Lung (tissue), 12 donors: ENCODE results near the gene TRMT44. TPM values are rescaled to one million over a fixed set of nuclear protein-coding genes. Genes with fewer than 3 reads are reported as not detected.

Source experiments
- ATAC-seq: fragments of 200-7000 bp; cut with Tn5 transposase; one replicate; pipeline ENCODE4 v1.9.1; 2020; ENCODE audit warnings: moderate number of reproducible peaks; ENCODE audit not compliant: insufficient read depth, low FRiP score
- DNase-seq, 3 donors: peaks; one replicate each; pipeline ENCODE4 v3.0.0-alpha.2; 2013 to 2017
- H3K27ac ChIP-seq, 2 donors: one replicate each; pipeline ENCODE4 v1.5.1; 2013; ENCODE audit warnings: mild to moderate bottlenecking in 2 of 2, moderate library complexity in 2 of 2, control low read depth in 1 of 2, inconsistent platforms in 1 of 2, low read depth in 1 of 2, low read length in 1 of 2
- H3K27me3 ChIP-seq, 3 donors: one replicate each; pipeline ENCODE4 v1.5.1; 2013; ENCODE audit warnings: low read length in 2 of 3; ENCODE audit not compliant: control insufficient read depth in 3 of 3, insufficient read depth in 3 of 3
- H3K36me3 ChIP-seq, 4 donors: one replicate each; pipeline ENCODE4 v1.5.1; 2013; ENCODE audit warnings: low read length in 4 of 4, mild to moderate bottlenecking in 1 of 4, moderate library complexity in 1 of 4; ENCODE audit not compliant: control insufficient read depth in 4 of 4, insufficient read depth in 4 of 4
- H3K4me1 ChIP-seq, 5 donors: one replicate each; pipeline ENCODE4 v1.5.1; 2013; ENCODE audit warnings: low read length in 5 of 5, mild to moderate bottlenecking in 2 of 5, moderate library complexity in 1 of 5; ENCODE audit not compliant: control insufficient read depth in 5 of 5, insufficient read depth in 5 of 5
- H3K4me3 ChIP-seq: one replicate; pipeline ENCODE4 v1.5.1; 2013; ENCODE audit warnings: mild to moderate bottlenecking, control low read depth, moderate library complexity
- H3K9ac ChIP-seq, 2 donors: one replicate each; pipeline ENCODE4 v1.5.1; 2013; ENCODE audit warnings: low read length in 2 of 2, control low read depth in 1 of 2; ENCODE audit not compliant: insufficient read depth in 1 of 2
- H3K9me3 ChIP-seq, 4 donors: one replicate each; pipeline ENCODE4 v1.5.1; 2013; ENCODE audit warnings: low read length in 3 of 4, mild to moderate bottlenecking in 1 of 4, moderate library complexity in 1 of 4; ENCODE audit not compliant: control insufficient read depth in 4 of 4, insufficient read depth in 3 of 4
- CTCF ChIP-seq: IDR thresholded peaks from 2 replicates; pipeline ENCODE4 v1.5.1; 2012; ENCODE audit warnings: mild to moderate bottlenecking; ENCODE audit errors: control extremely low read depth, extremely low read depth
- WGBS, 2 donors: extraction: QIAGEN DNeasy Blood & Tissue Kit; methylation state at CpG; one replicate each; pipeline ENCODE4 v1.1.7; 2013; 5-methylcytosine and 5-hydroxymethylcytosine counted together
- polyA plus RNA-seq, 2 donors: library from polyadenylated mRNA; stranded (reverse); fragments of 200-250 nt; gene quantifications; one replicate each; pipeline ENCODE4 v1.2.1, GENCODE V29; 2013
- total RNA-seq, 2 donors: library from RNA; depleted of rRNA in 1 of 2; stranded (reverse); fragments of >200 nt in 1 of 2; gene quantifications; one replicate each; pipeline ENCODE4 v1.2.1, GENCODE V29; 2014 to 2021
- donor health status: control.
- donor health status: control.
- donor health status: Bipolar disorder and iron deficiency.
- donor health status: healthy.
- donor health status: DM: yes; HTN: yes; CAD: no.

TRMT44 gene
- total and polyA plus RNA-seq, 4 donors, result 7.3 to 24.8 (median 15.0) TPM

- peaks cover 5 to 45% (median 14%) of the 10 kb centered on the region in 5 donors for H3K4me1 ChIP-seq
- ATAC-seq (no peak), DNase-seq (no peak)
- WGBS, 2 donors, result 49 to 64% methylated on average over 17 of the region's 17 CpGs
- no peaks in the 10 kb centered on the region for H3K27me3 ChIP-seq
- peak overlapping the region; percentile 67 to 78 for H3K9ac ChIP-seq
- no peak overlapping the region for H3K27ac ChIP-seq
- peaks cover 0 to 5% (median 3%) of the 10 kb centered on the region in 4 donors for H3K36me3 ChIP-seq
- TF ChIP-seq CTCF, result no peak
- H3K9me3 ChIP-seq, result no peaks in the 10 kb centered on the region
- H3K4me3 ChIP-seq, result peak overlapping the region; percentile 99
These were observed 1.0 kb downstream of the TRMT44 start for GRCh38 chr4:8441499-8442091.

GRCh38 chr4:8442596-8443358 lies 2.2 kb downstream of the TRMT44 start:
- H3K4me3 ChIP-seq, result no peak overlapping the region
- no peak for TF ChIP-seq CTCF
- H3K9ac ChIP-seq, result no peak overlapping the region
- H3K36me3 ChIP-seq, result peaks cover 0 to 8% (median 6%) of the 10 kb centered on the region in 4 donors
- H3K9me3 ChIP-seq, result no peaks in the 10 kb centered on the region
- no peak for DNase-seq
- 76 to 92% methylated on average over 10 of the region's 10 CpGs for WGBS, 2 donors
- no peak overlapping the region for H3K27ac ChIP-seq
- H3K4me1 ChIP-seq, result peaks cover 3 to 37% (median 10%) of the 10 kb centered on the region in 5 donors
- ATAC-seq, result no peak
- no peaks in the 10 kb centered on the region for H3K27me3 ChIP-seq

GRCh38 chr4:8443801-8444200 lies 3.2 kb downstream of the TRMT44 start:
- no peak overlapping the region for H3K27ac ChIP-seq

More at GRCh38 chr4:8443801-8444200, 3.2 kb downstream of the TRMT44 start:
- no peak for TF ChIP-seq CTCF
- DNase-seq (no peak), ATAC-seq (no peak)
- 76 to 86% methylated on average over 6 of the region's 6 CpGs for WGBS, 2 donors
- H3K4me3 ChIP-seq, result no peak overlapping the region
- H3K27me3 ChIP-seq, result no peaks in the 10 kb centered on the region
- peaks cover 0 to 29% (median 10%) of the 10 kb centered on the region in 5 donors for H3K4me1 ChIP-seq
- peaks cover 0 to 15% (median 6%) of the 10 kb centered on the region in 4 donors for H3K36me3 ChIP-seq
- H3K9ac ChIP-seq, result no peak overlapping the region
- H3K9me3 ChIP-seq, result no peaks in the 10 kb centered on the region
